Osteoblast (primary cell): ENCODE data around the gene INO80. TPM values are rescaled to one million over a fixed set of nuclear protein-coding genes. Genes with fewer than 3 reads are reported as not detected.
A peak's percentile ranks its signal among the peaks of the same experiment; 100 is the strongest.

Experiments used
- DNase-seq: peaks from one replicate; pipeline ENCODE4 v3.0.0; 2011; ENCODE audit warnings: low spot score, mixed read lengths; ENCODE audit not compliant: insufficient read length; ENCODE audit errors: missing footprints
- H2AFZ ChIP-seq: 2 replicates; pipeline ENCODE4 v1.6.0; 2011; ENCODE audit warnings: mild to moderate bottlenecking, low read length
- H3K27ac ChIP-seq: 2 replicates; pipeline ENCODE4 v1.5.1; 2011; ENCODE audit warnings: mild to moderate bottlenecking, low read depth, low read length, moderate library complexity
- H3K27me3 ChIP-seq: 2 replicates; pipeline ENCODE4 v1.6.0; 2012; ENCODE audit warnings: mild to moderate bottlenecking, control low read depth, inconsistent platforms, low read length, moderate library complexity; ENCODE audit not compliant: insufficient read depth
- H3K36me3 ChIP-seq: 2 replicates; pipeline ENCODE4 v1.5.1; 2011; ENCODE audit warnings: mild to moderate bottlenecking, low read length, control low read depth, moderate library complexity; ENCODE audit not compliant: insufficient read depth
- H3K4me1 ChIP-seq: 2 replicates; pipeline ENCODE4 v1.5.1; 2011; ENCODE audit warnings: mild to moderate bottlenecking, low read length, control low read depth, moderate library complexity; ENCODE audit not compliant: insufficient read depth
- H3K4me2 ChIP-seq: 2 replicates; pipeline ENCODE4 v1.6.0; 2011; ENCODE audit warnings: mild to moderate bottlenecking, low read length; ENCODE audit not compliant: insufficient read depth
- H3K4me3 ChIP-seq: fragments of 200-600 bp; sonication (generic); 3 replicates; pipeline ENCODE4 v1.5.1; 2012; ENCODE audit warnings: mild to moderate bottlenecking, low read length, inconsistent platforms; ENCODE audit not compliant: insufficient read depth
- H3K79me2 ChIP-seq: 2 replicates; pipeline ENCODE4 v1.6.0; 2012; ENCODE audit warnings: mild to moderate bottlenecking, low read length, control low read depth, inconsistent platforms; ENCODE audit not compliant: insufficient read depth
- H3K9me3 ChIP-seq: 2 replicates; pipeline ENCODE4 v1.5.1; 2011; ENCODE audit warnings: low read depth, low read length, control low read depth
- H4K20me1 ChIP-seq: 2 replicates; pipeline ENCODE4 v1.6.0; 2012; ENCODE audit warnings: mild to moderate bottlenecking, low read length, control low read depth; ENCODE audit not compliant: insufficient read depth
- total RNA-seq: library from RNA; depleted of rRNA; stranded (reverse); fragments of >200 nt; gene quantifications from 2 replicates; pipeline ENCODE4 v1.2.3, GENCODE V29; 2012
- TF ChIP-seq, protein P1 (sequence below): IDR thresholded peaks from 2 replicates; pipeline ENCODE4 v1.5.1; 2011; ENCODE audit warnings: mild to moderate bottlenecking, low read depth, low read length, moderate library complexity; ENCODE audit errors: extremely low read depth

INO80 gene
- total RNA-seq, 1 donor: 23.5 TPM

DNA sequence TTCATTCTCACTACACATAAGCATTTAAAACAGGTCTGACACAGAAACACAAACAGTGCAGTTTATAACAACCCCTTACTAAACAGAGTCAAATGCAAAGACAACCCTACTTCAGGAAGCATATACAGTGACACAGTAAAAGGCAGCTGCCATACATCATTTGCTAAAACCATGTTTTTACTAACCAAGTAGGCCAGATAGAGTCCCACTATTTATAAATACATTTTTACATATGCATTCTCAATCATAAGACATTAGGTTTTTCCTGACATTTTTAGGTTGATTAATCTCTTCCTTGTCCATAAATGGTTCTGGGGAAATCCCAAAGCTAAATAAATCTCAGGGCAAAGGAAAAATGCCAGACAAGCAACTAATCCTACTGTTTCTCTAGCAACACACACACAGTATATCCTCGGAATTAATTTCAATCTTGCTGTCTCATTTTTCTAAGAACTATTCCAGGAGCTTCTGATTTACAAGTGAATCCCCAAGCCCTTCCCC, 123.8 kb downstream of the INO80 start:
- Histone ChIP-seq H3K79me2 (peaks cover 2% of the 10 kb centered on the region), H4K20me1 (no peaks in the 10 kb centered on the region), H2AFZ (no peak overlapping the region), H3K4me3 (no peak overlapping the region), H3K9me3 (no peaks in the 10 kb centered on the region), H3K4me1 (peaks cover 3% of the 10 kb centered on the region), H3K27ac (peak overlapping the region; percentile 31), H3K4me2 (no peak overlapping the region), H3K27me3 (no peaks in the 10 kb centered on the region), H3K36me3 (peaks cover 41% of the 10 kb centered on the region)
- TF ChIP-seq, protein P1, sequence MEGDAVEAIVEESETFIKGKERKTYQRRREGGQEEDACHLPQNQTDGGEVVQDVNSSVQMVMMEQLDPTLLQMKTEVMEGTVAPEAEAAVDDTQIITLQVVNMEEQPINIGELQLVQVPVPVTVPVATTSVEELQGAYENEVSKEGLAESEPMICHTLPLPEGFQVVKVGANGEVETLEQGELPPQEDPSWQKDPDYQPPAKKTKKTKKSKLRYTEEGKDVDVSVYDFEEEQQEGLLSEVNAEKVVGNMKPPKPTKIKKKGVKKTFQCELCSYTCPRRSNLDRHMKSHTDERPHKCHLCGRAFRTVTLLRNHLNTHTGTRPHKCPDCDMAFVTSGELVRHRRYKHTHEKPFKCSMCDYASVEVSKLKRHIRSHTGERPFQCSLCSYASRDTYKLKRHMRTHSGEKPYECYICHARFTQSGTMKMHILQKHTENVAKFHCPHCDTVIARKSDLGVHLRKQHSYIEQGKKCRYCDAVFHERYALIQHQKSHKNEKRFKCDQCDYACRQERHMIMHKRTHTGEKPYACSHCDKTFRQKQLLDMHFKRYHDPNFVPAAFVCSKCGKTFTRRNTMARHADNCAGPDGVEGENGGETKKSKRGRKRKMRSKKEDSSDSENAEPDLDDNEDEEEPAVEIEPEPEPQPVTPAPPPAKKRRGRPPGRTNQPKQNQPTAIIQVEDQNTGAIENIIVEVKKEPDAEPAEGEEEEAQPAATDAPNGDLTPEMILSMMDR: no peak
- no peak for DNase-seq

DNA sequence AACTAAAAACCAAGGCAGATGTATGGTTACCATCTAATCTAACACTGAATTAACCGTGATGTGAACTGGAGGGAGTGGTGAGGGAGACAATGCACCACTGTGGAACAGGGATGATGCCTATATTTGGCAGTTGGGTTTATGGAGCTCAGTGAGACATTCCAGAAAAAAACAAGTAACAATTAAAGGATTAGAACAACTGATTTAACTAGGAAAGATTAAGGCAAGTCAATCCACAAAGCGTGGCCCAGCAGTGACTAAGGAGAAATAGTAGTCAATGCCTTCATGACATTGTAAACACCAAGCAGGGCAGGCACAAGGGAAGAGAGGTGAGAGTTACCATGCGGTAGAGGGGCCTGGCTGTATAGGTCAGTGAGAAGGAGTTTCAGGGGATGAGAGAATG, 124.7 kb downstream of the INO80 start:
- no peak overlapping the region for H3K4me2 ChIP-seq
- H3K27me3 ChIP-seq: no peaks in the 10 kb centered on the region
- no peaks in the 10 kb centered on the region for H4K20me1 ChIP-seq
- H3K4me1 ChIP-seq: peaks cover 5% of the 10 kb centered on the region
- no peak overlapping the region for H3K4me3 ChIP-seq
- H3K79me2 ChIP-seq: peaks cover 2% of the 10 kb centered on the region
- peaks cover 43% of the 10 kb centered on the region for H3K36me3 ChIP-seq
- no peaks in the 10 kb centered on the region for H3K9me3 ChIP-seq
- no peak overlapping the region for H2AFZ ChIP-seq
- no peak overlapping the region for H3K27ac ChIP-seq
- no peak for DNase-seq
- TF ChIP-seq, protein P1: no peak

DNA sequence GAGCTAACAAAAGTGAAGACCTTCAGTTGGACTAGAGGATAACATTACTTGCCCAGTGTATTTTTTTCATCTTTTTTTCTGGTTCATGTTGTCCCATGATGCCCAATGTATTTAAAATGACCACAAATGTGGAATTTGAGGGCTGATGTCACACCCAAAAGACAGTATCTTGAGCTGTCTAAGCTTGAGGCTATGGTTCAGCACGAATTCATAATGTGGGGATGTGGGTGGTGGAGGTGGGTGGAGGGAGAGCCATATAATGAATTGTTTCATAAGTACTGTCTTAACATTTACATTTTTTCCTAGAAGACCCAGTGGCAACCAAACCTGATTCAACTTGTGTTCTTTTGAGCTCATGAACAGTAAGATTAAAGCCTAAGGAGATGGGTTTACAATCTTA, 125.3 kb downstream of the INO80 start:
- H3K79me2 ChIP-seq: peaks cover 2% of the 10 kb centered on the region
- H2AFZ ChIP-seq: no peak overlapping the region
- H3K9me3 ChIP-seq: no peaks in the 10 kb centered on the region
- H3K4me1 ChIP-seq: peaks cover 11% of the 10 kb centered on the region
- no peak for DNase-seq
- H3K4me2 ChIP-seq: no peak overlapping the region
- peaks cover 39% of the 10 kb centered on the region for H3K36me3 ChIP-seq
- no peak overlapping the region for H3K27ac ChIP-seq
- H3K4me3 ChIP-seq: no peak overlapping the region
- no peaks in the 10 kb centered on the region for H4K20me1 ChIP-seq
- H3K27me3 ChIP-seq: no peaks in the 10 kb centered on the region
- TF ChIP-seq, protein P1: no peak

DNA sequence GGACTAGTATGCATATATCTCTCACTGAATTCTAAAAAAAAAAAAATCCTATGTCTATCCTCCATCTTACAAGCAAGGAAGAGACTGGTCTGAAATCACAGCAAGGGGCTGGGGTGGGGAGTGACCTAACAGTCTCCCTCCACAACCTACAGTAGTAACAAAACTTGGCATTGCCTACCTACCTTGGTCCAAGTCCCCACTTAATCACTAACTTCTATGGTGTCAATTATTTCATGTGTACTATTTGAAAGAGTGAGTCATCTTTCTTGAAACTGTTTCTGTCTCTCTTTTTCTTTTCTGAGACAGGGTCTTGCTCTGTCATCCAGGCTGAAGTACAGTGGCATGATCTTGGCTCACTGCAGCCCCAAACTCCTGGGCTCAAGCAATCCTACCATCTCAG, 126.0 kb downstream of the INO80 start:
- Histone ChIP-seq H4K20me1 (no peaks in the 10 kb centered on the region), H3K27me3 (no peaks in the 10 kb centered on the region), H2AFZ (no peak overlapping the region), H3K9me3 (no peaks in the 10 kb centered on the region), H3K27ac (no peak overlapping the region), H3K36me3 (peaks cover 34% of the 10 kb centered on the region), H3K4me1 (peaks cover 18% of the 10 kb centered on the region), H3K4me3 (no peak overlapping the region), H3K79me2 (peaks cover 2% of the 10 kb centered on the region), H3K4me2 (no peak overlapping the region)
- no peak for DNase-seq
- TF ChIP-seq, protein P1: no peak
